CD4-positive, alpha-beta T cell treated with Interleukin-17A for 1 hour (primary cell): Measurements from ENCODE around the gene CRIP2.
A peak's percentile ranks its signal among the peaks of the same experiment; 100 is the strongest.

Experiments used
- DNase-seq: peaks from one replicate; pipeline ENCODE4 v3.0.0-alpha.2; 2020

The CRIP2 gene

DNA sequence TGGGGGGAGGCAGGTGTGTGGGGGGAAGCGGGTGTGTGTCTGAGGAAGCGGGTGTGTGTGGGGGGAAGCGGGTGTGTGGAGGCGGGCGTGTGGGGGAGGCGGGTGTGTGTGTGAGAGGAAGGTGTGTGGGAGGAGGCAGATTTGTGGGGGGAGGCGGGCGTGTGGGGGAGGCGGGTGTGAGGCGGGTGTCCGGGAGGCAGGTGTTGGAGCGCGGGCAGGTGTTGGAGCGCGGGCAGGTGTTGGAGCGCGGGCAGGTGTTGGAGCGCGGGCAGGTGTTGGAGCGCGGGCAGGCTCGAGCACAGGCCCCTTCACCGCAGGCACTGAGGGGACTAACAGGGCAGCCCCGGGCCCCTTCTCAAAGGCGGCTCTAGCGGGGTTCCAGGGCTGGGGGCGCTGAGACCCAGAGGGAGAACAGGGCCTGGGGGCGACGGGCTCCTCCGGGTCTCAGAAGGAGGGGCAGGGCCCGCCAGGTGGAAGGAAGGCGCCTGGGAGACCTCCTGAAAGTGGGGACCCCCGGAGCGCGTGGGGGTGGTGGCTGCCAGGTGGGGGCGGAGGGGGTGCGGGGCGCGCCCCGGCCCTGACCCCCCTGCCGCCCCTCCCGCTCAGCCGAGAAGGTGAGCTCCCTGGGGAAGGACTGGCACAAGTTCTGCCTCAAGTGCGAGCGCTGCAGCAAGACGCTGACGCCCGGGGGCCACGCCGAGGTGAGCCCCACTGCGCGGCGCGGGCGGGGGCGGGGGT, 3.2 kb downstream of the CRIP2 start:
- peak; percentile 86 for DNase-seq

DNA sequence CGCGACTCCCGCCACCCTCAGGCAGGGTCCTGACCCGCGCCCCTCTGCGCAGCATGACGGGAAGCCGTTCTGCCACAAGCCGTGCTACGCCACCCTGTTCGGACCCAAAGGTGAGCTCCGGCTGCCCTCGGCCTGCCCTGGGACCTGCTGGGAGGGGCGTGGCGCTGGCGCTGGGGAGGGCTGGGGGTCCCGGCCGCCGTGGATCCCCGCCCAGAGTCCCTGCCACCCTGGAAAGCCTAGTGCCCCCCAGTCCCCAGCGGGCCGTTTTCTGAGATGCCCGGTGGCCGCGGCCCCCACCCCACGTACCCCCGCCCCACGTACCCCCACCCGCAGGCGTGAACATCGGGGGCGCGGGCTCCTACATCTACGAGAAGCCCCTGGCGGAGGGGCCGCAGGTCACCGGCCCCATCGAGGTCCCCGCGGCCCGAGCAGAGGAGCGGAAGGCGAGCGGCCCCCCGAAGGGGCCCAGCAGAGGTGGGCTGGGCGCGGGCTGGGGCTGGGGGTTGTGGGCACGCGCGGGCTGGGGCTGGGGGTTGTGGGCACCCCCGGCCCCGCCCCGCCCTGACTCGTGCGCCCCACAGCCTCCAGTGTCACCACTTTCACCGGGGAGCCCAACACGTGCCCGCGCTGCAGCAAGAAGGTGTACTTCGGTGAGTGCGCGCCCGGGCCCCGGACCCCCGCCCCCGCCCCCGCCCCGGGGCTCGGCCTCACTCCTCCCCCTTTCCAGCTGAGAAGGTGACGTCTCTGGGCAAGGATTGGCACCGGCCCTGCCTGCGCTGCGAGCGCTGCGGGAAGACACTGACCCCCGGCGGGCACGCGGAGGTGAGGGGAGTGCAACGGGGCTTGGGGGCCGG, 4.0 kb downstream of the CRIP2 start:
- DNase-seq, result peak; percentile 54

- DNase-seq, result peak; percentile 18
Observed at GRCh38 chr14:105479431-105480158, 5.0 kb downstream of the CRIP2 start.

DNA sequence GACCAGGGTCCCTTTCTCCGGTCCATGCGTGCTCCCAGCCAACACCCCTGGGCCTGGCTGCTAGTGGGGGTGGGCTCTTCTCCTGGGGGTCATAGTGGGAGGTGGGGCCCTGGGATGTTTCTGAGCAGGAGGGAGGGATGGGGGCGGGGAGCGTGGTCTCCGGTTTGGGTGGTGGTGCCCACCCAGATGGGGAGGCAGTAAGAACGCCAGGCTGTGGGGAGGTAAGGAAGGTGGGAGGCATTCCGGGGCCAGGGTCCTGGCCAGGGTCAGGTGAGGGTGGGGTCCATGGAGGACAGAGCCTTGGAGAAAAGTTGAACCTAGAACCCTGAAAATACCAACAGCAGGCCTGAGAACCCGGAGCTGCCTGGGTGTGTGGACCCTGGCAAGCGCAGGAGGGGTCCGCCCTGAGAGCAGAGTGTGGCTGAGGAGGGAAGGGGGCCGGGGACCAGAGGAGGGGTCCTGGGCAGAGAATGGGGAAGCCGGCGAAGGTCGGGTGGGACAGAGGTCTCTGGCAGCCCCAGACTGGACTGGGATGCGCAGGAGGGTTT, 5.7 kb downstream of the CRIP2 start:
- no peak for DNase-seq

- DNase-seq, result peak; percentile 93
Observed at GRCh38 chr14:105480807-105481801, 6.5 kb downstream of the CRIP2 start.

DNA sequence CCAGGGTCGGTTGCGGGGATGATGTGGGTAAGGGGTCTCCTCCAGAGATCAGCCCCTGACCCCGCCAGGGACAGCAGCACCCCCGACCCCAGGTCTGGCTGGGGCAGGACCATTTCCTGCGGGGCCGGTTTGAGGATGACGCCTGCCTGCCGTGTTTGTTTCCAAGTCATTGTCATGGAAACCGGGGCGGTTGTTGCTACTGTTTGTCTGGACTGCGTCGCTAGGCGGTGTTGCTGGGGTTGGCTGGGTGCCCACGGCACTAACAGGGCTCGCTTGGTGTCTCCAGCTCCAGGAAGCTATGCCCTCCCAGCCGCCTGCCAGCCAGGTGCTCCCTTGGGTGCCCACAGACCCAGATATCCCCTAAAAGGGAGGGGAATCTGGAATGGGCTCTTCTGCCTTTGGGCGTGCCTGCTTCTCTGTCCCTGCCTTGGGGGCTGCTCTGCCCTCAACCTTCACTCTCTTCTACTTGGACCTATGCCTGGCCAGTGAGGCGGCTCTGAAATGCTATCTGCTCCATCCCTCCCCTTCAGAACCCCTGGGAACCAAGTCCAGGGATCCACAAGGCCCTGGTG, 7.4 kb downstream of the CRIP2 start:
- DNase-seq, result peak; percentile 99

DNA sequence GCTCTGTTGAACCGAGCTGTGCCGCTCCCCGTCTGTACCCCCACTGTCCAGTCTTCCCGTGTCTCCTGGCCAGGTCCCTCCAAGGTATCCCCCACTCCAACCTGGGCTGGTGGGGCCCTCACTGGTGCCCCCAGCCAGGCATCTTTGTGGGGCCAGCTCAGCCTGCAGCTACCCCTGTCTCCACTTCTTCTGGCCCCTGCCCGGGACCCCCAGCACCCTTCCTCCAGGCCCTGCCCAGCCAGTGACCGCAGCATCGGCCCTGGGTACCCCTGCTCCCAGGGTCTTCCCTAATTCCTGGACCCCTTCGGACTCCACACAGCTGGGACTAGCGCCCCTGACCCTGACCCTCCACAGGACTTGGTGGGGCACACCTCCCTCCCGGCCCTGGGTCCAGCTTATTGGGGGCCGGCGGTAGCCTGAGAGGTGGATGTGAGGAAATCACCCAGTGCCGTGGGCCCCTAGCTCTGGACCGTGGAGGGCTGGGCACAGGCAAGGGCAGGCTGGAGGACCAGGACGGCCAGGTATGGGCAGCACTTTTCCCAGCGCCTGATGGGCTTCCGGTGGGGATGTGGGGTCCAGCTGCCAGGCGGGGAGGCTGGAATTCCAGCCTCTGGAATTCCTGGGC, 8.0 kb downstream of the CRIP2 start:
- no peak for DNase-seq

GRCh38 chr14:105483300-105484068, 8.9 kb downstream of the CRIP2 start:
- no peak for DNase-seq

DNA sequence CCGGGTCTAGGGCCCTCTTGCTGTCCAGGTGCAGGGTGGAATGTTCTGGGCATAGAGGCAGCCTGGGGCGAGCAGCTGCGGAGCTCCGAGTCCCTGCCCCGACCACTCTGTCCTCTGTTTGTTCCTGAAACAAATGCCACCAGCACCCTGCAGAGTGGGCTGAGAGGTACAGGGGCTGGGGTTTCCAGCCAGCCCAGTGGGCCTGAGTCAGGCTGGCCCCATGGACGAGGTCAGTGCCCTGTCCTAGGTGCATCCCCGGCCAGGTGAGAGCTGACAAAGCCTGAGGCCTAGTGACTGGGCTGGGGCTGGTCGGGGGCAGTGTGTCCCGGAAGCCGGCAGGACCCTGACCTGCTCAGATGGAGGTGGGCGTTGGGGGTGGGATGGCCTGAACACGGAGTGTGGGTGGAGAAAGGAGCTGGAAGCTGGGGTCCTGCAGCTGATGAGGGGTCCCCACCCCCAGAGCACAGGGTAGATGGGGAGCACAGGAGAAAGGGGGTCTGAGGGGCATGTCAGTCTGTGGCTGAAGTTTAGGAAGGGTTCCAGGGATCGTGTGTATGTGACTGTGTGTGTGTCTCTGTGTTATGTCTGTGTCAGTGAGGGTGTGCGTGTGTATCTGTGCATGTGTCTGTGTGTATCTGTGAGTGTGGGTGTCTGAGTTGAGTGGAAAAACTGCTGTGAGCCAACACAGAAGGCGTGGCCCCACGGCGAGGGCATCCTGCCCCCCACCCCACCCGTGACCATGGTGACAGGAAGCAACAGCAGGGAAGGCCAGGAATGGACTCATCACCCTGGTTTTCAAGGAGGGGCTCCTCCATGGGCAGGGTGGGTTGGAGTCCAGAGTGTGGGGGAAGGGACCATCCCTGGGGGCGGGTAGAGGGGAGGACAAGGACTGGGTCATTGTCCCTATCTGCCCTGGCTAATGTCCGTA, 9.7 kb downstream of the CRIP2 start:
- peak; percentile 85 for DNase-seq

GRCh38 chr14:105484997-105485393, 10.4 kb downstream of the CRIP2 start:
- peak; percentile 9 for DNase-seq

- peak; percentile 85 for DNase-seq
Observed at GRCh38 chr14:105485739-105486162, 11.1 kb downstream of the CRIP2 start.

GRCh38 chr14:105486163-105486973, 11.7 kb downstream of the CRIP2 start, which contains the start of gene CRIP1:
Gene CRIP1, plus strand, starts transcription at chr14:105486886. Its CDS starts 374 bp downstream, at chr14:105487260.
- DNase-seq, result peak; percentile 32

- DNase-seq, result peak; percentile 87
Observed at GRCh38 chr14:105486974-105487448, 12.4 kb downstream of the CRIP2 start.

GRCh38 chr14:105487449-105487985, 12.9 kb downstream of the CRIP2 start:
- DNase-seq, result peak; percentile 82

DNA sequence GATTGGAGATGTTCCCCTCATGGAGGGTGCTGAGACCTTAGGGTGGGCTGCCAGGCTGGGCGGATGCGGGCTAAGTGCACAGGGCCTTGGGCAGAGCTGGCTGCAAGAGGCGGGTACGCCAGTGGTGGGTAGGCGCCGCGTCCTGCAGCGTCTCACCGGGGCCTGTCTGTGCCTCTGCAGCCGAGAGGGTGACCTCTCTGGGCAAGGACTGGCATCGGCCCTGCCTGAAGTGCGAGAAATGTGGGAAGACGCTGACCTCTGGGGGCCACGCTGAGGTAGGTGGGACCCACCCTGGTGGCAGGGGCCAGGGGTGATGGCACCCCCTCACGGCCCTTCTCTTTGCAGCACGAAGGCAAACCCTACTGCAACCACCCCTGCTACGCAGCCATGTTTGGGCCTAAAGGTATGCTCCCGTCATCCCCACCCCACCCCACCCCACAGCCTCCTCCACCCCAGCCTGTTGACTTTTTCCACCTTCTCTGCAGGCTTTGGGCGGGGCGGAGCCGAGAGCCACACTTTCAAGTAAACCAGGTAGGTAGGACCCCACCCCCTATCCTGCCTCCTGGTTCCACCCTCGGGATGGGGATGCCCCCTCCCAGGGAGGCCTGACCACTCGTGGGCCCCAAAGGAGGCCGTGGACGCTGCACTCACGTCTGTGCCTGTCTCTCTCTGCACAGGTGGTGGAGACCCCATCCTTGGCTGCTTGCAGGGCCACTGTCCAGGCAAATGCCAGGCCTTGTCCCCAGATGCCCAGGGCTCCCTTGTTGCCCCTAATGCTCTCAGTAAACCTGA, 13.6 kb downstream of the CRIP2 start:
- peak; percentile 59 for DNase-seq

DNA sequence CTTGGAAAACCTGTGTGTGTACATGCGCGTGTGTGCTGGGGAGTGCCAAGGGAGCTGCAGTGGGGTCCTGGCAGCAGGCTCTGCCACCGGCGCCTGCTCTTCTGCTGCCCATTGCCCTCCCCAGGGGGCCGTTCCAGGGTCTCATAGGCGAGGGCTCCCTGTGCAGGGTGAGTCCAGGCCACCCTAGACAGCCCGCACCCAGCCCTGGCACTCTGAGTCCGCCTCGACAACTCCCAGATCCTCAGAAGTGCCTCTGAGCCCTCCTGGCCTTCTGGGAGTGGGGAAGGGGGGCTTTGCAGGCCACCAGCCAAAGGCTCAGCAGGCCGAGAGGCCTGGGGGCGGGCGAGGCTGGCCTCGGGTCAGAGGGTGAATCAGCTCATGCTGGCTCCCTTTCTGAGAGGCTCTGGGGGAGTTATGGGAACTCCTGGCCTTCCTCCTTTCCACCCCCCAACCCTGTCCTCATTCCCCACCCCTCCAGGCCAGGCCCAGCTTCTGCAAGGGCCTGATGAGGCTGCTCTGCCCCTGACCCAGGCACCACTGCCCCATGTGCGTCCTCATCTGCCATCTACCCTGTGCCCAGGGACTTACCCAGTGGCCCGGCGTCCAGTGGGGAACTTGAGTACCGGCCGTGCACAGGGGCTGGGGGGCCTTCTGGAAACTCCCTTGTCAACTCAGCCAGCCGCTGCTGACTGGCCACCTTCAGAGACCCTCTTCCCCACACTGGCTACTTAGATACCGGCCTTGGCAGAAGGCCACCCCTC, 14.3 kb downstream of the CRIP2 start:
- DNase-seq, result no peak
